Measurements from ENCODE around the gene ARSK. TPM values are rescaled to one million over a fixed set of nuclear protein-coding genes. Genes with fewer than 3 reads are reported as not detected.

The ARSK gene
- 10.0 and 12.4 TPM in 2 replicates for total RNA-seq (2014; rRNA removed; shearing (Covaris generic))
- 6.4 and 6.5 TPM in 2 replicates for polyA plus RNA-seq (2014; cell fraction: nucleus; rRNA removed)

GRCh38 chr5:95554647-95555548 is at the start of gene ARSK, which contains the start of gene SKIC3:
TSS of gene ARSK (plus strand) at chr5:95555101. CDS start at chr5:95555279, 178 bp downstream.
TSS of gene SKIC3 (minus strand) at chr5:95554977. CDS start at chr5:95547150, 7,827 bp downstream.
- peak; percentile 98 for DNase-seq (ENCODE audit: extremely low read depth, low read depth)

- DNase-seq (ENCODE audit: extremely low read depth, low read depth), result no peak
Measured at GRCh38 chr5:95508550-95508949, 46.4 kb upstream of the ARSK start.

GRCh38 chr5:95511606-95512005 is 43.3 kb upstream of the ARSK start:
- DNase-seq (ENCODE audit: extremely low read depth, low read depth), result no peak

- DNase-seq (ENCODE audit: extremely low read depth, low read depth), result no peak
Measured at GRCh38 chr5:95518417-95518816, 36.5 kb upstream of the ARSK start.

GRCh38 chr5:95519151-95519550 is 35.8 kb upstream of the ARSK start:
- DNase-seq (ENCODE audit: extremely low read depth, low read depth), result no peak

GRCh38 chr5:95519681-95520080 is 35.2 kb upstream of the ARSK start:
- DNase-seq (ENCODE audit: extremely low read depth, low read depth), result no peak

- no peak for DNase-seq (ENCODE audit: extremely low read depth, low read depth)
Measured at GRCh38 chr5:95520206-95520605, 34.7 kb upstream of the ARSK start.

- DNase-seq (ENCODE audit: extremely low read depth, low read depth), result no peak
Measured at GRCh38 chr5:95524423-95524822, 30.5 kb upstream of the ARSK start.

GRCh38 chr5:95526871-95527270 is 28.0 kb upstream of the ARSK start:
- DNase-seq (ENCODE audit: extremely low read depth, low read depth), result no peak

GRCh38 chr5:95528565-95528964 is 26.3 kb upstream of the ARSK start:
- DNase-seq (ENCODE audit: extremely low read depth, low read depth), result no peak

- no peak for DNase-seq (ENCODE audit: extremely low read depth, low read depth)
Measured at GRCh38 chr5:95530416-95530815, 24.5 kb upstream of the ARSK start.

- no peak for DNase-seq (ENCODE audit: extremely low read depth, low read depth)
Measured at GRCh38 chr5:95531491-95531890, 23.4 kb upstream of the ARSK start.

- DNase-seq (ENCODE audit: extremely low read depth, low read depth), result no peak
Measured at GRCh38 chr5:95532415-95532814, 22.5 kb upstream of the ARSK start.

GRCh38 chr5:95533106-95533505 is 21.8 kb upstream of the ARSK start:
- no peak for DNase-seq (ENCODE audit: extremely low read depth, low read depth)

- DNase-seq (ENCODE audit: extremely low read depth, low read depth), result no peak
Measured at GRCh38 chr5:95533761-95534160, 21.1 kb upstream of the ARSK start.

- DNase-seq (ENCODE audit: extremely low read depth, low read depth), result no peak
Measured at GRCh38 chr5:95537501-95537900, 17.4 kb upstream of the ARSK start.

GRCh38 chr5:95543017-95543705 is 11.7 kb upstream of the ARSK start:
- no peak for DNase-seq (ENCODE audit: extremely low read depth, low read depth)

- no peak for DNase-seq (ENCODE audit: extremely low read depth, low read depth)
Measured at GRCh38 chr5:95549030-95549429, 5.9 kb upstream of the ARSK start.

- DNase-seq (ENCODE audit: extremely low read depth, low read depth), result no peak
Measured at GRCh38 chr5:95554331-95554646, 612 bp upstream of the ARSK start.

- DNase-seq (ENCODE audit: extremely low read depth, low read depth), result no peak
Measured at GRCh38 chr5:95555553-95555952, 652 bp downstream of the ARSK start.

GRCh38 chr5:95557841-95558240 is 2.9 kb downstream of the ARSK start:
- no peak for DNase-seq (ENCODE audit: extremely low read depth, low read depth)

GRCh38 chr5:95562282-95562681 is 7.4 kb downstream of the ARSK start:
- no peak for DNase-seq (ENCODE audit: extremely low read depth, low read depth)

Measured in NCI-H460 (cell line).